Mucosa of stomach (tissue), 1 donor: ENCODE results near the gene CSNK1A1.
"Not testable (repeated sequence)": the region's sequence is repeated elsewhere in the genome, so short reads cannot be mapped to it uniquely, and the experiment has no call there.

ENCODE experiments used
- H3K27me3 ChIP-seq: one replicate; pipeline ENCODE4 v1.7.0; 2013; ENCODE audit warnings: mild to moderate bottlenecking, low read length; ENCODE audit not compliant: control insufficient read depth, insufficient read depth
- H3K36me3 ChIP-seq: one replicate; pipeline ENCODE4 v1.7.0; 2013; ENCODE audit warnings: low read length; ENCODE audit not compliant: control insufficient read depth, insufficient read depth
- H3K4me1 ChIP-seq: one replicate; pipeline ENCODE4 v1.7.0; 2013; ENCODE audit warnings: mild to moderate bottlenecking, low read length; ENCODE audit not compliant: control insufficient read depth, insufficient read depth
- H3K4me3 ChIP-seq: one replicate; pipeline ENCODE4 v1.7.0; 2013; ENCODE audit warnings: low read length
- H3K9ac ChIP-seq: one replicate; pipeline ENCODE4 v1.7.0; 2013; ENCODE audit warnings: mild to moderate bottlenecking, low read length, moderate library complexity
- H3K9me3 ChIP-seq: one replicate; pipeline ENCODE4 v1.7.0; 2013; ENCODE audit warnings: mild to moderate bottlenecking, low read length, moderate library complexity; ENCODE audit not compliant: control insufficient read depth
- donor health status: Pancreatic carcinoma.

The CSNK1A1 gene

DNA sequence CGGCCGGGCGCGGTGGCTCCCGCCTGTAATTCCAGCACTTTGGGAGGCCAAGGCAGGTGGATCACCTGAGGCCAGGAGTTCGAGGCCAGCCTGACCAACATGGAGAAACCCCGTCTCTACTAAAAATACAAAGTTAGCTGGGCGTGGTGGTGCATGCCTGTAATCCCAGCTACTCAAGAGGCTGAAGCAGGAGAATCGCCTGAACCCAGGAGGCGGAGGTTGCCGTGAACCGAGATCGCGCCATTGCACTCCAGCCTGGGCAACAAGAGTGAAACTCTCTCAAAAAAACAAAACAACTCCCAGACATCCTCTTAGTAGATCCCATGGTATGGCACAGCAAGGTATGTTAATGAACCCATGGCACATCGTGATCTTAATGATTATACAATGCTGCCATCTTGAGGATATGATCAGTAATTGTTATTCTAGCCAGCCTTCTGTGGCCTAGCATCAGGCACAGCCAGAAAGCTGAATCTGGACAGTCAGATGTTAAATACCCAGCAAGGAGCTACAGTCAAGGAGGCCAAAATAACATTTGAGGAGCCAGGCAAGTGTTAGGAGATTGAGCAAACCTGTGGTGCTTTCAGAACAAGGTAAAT, 13.4 kb upstream of the CSNK1A1 start:
- H3K9me3 ChIP-seq, H3K27me3 ChIP-seq, H3K9ac ChIP-seq, H3K4me3 ChIP-seq, H3K36me3 ChIP-seq: not testable (repeated sequence)
- H3K4me1 ChIP-seq, result peaks cover 25% of the 10 kb centered on the region

DNA sequence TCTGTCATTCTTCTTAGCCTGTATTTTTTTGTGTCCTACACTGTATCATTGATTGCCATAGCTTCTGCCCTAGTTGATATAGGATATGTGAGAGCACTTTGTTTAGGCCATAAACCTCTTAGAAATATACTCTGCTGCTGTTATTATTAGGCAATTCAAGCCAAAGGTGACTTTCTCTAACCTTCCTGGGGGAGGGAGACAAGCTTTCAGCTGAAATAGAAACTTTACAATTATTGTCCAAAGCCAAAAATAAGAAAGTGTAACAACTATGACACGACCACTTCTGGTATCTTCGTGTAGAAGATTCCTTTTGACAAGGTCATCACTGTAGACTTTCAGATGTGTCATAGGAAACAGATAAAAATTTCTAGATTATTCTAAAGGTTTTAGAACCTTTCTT, 12.2 kb upstream of the CSNK1A1 start:
- H3K4me3 ChIP-seq, result no peak overlapping the region
- peaks cover 25% of the 10 kb centered on the region for H3K4me1 ChIP-seq
- no peaks in the 10 kb centered on the region for H3K9me3 ChIP-seq
- H3K36me3 ChIP-seq, result no peaks in the 10 kb centered on the region
- no peaks in the 10 kb centered on the region for H3K27me3 ChIP-seq
- no peak overlapping the region for H3K9ac ChIP-seq

DNA sequence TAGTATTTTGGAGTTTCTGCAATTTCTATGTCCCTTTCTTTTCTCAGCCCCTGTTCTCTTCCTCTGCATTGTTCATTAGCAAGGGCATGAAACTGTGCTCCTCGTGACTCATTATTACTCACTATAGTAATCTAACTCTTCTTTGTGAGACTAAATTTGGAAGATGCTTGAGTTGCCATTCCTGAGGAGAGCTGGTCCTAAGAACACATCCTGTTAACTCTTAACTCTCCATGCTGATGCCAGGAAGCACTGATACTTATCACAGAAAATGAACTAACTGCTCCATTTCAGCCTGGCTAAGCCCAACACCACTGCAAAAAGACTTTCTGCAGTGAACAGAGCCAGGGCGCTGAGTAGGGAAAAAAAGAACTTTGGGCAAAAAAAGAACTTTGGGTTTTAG, 10.6 kb upstream of the CSNK1A1 start:
- peaks cover 19% of the 10 kb centered on the region for H3K4me1 ChIP-seq
- H3K9me3 ChIP-seq, result no peaks in the 10 kb centered on the region
- H3K9ac ChIP-seq, result no peak overlapping the region
- H3K4me3 ChIP-seq, result no peak overlapping the region
- H3K27me3 ChIP-seq, result no peaks in the 10 kb centered on the region
- peaks cover 2% of the 10 kb centered on the region for H3K36me3 ChIP-seq

DNA sequence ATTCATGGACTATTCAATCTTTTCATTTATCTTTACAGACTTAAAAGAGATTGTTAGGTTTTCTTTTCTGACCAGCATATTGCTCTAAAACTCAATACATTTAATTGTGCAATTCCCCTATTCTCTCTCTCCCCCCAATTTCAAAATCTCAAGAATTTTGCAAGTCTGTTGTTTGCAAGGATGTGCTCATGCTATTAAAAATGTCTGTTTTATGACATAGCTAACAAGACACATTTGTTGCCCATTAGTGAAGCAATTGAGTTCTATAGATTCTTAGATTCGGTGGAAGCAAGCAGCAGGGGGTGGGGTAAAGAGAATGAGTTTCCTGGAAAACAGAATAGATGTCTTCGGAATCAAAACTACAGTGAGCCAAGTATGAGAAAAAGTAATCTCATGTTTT, 8.5 kb upstream of the CSNK1A1 start:
- Histone ChIP-seq H3K9ac (no peak overlapping the region), H3K4me1 (peaks cover 19% of the 10 kb centered on the region), H3K9me3 (no peaks in the 10 kb centered on the region), H3K27me3 (no peaks in the 10 kb centered on the region), H3K4me3 (no peak overlapping the region), H3K36me3 (peaks cover 5% of the 10 kb centered on the region)

DNA sequence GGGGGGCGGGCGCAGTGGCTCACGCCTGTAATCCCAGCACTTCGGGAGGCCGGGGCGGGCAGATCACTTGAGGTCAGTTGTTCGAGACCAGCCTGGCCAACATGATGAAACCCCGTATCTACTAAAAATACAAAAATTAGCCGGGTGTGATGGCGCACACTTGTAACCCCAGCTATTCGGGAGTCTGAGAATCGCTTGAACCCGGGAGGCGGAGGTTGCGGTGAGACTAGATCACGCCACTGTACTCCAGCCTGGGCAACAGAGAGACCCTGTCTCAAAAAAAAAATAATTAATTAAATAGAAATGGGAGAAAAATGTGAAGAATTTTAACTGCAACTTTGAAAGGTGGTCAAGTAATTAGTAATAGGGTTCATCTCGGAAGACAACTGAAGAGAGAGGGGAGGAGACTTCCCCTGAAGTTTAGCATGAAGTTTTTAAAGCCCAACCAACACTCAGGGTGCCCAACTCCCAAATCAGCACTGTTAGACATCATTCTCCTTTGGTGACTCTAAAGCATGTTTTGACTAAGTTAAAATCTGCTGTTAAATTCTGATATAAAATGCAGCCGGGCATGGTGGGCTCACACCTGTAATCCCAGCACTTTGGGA, 1.4 kb upstream of the CSNK1A1 start:
- H3K36me3 ChIP-seq, result peaks cover 5% of the 10 kb centered on the region
- H3K4me1 ChIP-seq, result peaks cover 11% of the 10 kb centered on the region
- H3K9ac ChIP-seq, result no peak overlapping the region
- H3K27me3 ChIP-seq, result no peaks in the 10 kb centered on the region
- H3K9me3 ChIP-seq, result no peaks in the 10 kb centered on the region
- no peak overlapping the region for H3K4me3 ChIP-seq

DNA sequence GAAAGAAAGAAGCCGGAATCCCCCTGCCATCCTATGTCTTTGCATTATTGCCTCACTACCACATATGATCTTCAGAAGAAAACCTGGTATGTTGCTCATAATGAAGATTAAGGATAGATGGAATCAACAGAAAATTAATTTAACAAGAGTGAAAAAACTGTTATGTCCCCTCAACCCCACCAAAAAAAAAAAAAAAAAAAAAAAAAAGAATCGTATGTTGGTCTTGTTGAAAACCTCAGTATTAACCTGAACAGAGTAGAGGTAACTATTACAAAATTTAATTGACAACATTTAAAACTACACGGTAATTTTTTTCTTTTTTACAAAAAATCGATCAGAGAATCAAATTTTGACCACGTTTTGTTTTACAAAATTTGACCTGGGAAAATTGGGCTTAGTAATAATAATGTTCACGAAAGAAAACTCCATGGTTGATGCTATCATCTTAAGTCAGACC, 827 bp upstream of the CSNK1A1 start:
- Histone ChIP-seq H3K9ac (peak overlapping the region; percentile 100), H3K36me3 (peaks cover 4% of the 10 kb centered on the region), H3K27me3 (no peaks in the 10 kb centered on the region), H3K4me1 (peaks cover 16% of the 10 kb centered on the region), H3K9me3 (no peaks in the 10 kb centered on the region), H3K4me3 (peak overlapping the region; percentile 51)

GRCh38 chr5:149550594-149551226, 529 bp downstream of the CSNK1A1 start:
- no peaks in the 10 kb centered on the region for H3K27me3 ChIP-seq
- H3K36me3 ChIP-seq, result peaks cover 4% of the 10 kb centered on the region
- peaks cover 20% of the 10 kb centered on the region for H3K4me1 ChIP-seq
- peak overlapping the region; percentile 100 for H3K9ac ChIP-seq
- peak overlapping the region; percentile 75 for H3K4me3 ChIP-seq
- no peaks in the 10 kb centered on the region for H3K9me3 ChIP-seq

DNA sequence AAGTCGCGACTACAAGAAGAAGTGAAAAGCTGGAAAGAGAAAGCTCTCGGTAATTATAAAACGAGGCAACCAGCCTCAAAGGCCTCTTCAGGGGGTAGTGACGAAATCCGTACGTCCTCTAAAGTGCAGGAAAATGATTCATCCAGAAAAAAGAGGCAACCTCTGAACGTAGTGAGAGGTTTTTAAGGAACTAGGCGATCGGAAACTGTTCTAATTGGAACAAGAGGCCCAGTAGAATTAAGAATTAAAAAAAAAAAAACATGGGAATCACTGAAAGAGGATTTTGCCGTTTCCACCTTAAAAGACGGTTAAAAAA, 1.0 kb downstream of the CSNK1A1 start:
- Histone ChIP-seq H3K9ac (peak overlapping the region; percentile 100), H3K4me1 (peaks cover 25% of the 10 kb centered on the region), H3K4me3 (peak overlapping the region; percentile 75), H3K9me3 (no peaks in the 10 kb centered on the region), H3K27me3 (no peaks in the 10 kb centered on the region), H3K36me3 (peaks cover 9% of the 10 kb centered on the region)

DNA sequence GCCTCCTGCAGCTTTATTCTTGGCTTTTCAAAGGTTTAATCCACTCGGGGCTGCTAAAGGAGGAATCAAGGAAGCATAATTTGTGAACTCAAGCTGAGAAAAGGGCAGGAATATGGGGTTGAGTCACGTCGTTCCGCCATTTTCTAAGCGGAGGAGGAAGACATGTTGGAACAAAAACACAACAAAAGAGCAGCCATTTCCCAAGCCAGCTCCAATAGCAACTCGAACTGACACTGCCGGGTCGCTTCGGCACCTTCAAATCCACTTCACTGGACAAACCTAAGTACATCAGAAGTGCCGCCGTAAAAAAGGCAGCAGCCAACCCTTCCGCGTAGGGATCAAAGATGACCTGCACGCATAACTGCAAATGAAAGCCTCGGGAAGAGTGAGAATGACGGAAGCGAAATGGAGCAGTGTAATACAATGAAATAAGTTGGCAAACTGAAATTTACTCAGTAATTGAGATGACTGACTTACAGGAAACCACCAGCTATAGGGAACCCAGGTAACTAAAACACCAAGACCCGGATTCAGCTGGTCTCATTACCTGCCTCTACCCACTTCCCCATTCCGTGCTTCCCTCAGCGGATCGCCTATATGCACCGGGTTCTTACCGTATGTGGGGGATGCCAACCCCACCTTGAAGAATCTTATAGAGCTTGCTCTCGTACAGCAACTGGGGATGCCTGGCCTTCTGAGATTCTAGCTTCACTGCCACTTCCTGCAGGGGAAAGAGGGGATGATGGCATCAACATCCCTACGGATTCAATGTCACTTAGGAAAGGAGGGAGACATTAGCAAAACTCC, 1.6 kb downstream of the CSNK1A1 start:
- H3K36me3 ChIP-seq, result peaks cover 12% of the 10 kb centered on the region
- H3K4me3 ChIP-seq, result peak overlapping the region; percentile 75
- no peaks in the 10 kb centered on the region for H3K27me3 ChIP-seq
- H3K4me1 ChIP-seq, result peaks cover 27% of the 10 kb centered on the region
- no peaks in the 10 kb centered on the region for H3K9me3 ChIP-seq
- peak overlapping the region; percentile 100 for H3K9ac ChIP-seq

DNA sequence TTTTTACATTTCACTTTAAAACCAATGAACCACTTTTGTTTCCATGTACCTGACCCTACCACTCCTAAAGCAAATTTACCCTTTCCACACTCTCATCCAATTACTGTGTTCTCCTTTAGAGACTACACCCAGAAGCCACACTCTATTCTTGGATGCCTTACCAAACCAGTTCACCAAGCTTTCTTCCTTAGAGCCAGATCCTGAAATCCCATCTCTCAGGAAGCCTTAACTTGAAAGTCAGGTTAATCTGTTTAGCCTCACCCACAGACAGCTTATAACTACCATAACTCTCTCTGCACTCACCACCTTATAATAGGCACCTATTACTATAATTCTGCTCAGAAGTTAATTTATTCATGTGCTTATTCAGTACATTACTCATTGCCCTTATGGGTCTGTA, 4.3 kb downstream of the CSNK1A1 start:
- H3K4me3 ChIP-seq, result no peak overlapping the region
- no peaks in the 10 kb centered on the region for H3K27me3 ChIP-seq
- no peaks in the 10 kb centered on the region for H3K9me3 ChIP-seq
- peak overlapping the region; percentile 28 for H3K9ac ChIP-seq
- H3K4me1 ChIP-seq, result peaks cover 42% of the 10 kb centered on the region
- peaks cover 12% of the 10 kb centered on the region for H3K36me3 ChIP-seq

DNA sequence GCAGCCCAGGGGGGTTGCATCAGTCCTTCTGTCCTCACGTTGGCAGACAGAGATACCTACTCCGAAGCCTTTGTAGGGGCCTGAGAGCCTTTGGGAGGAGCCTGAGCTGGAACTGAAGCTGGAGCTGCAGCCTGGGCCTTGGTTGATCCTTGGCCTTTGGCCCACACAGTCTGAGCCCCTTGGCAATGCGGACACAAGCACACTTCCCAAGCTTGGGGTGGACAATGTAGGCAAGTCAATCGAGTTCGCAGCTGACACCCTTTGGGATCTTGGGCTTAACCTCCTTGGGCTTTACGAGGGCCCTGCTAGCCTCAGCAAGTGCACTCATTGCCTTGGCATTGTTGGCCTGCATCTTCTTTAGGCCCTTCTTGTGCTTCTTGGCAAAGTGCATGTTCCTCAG, 5.9 kb downstream of the CSNK1A1 start:
- peaks cover 12% of the 10 kb centered on the region for H3K36me3 ChIP-seq
- no peaks in the 10 kb centered on the region for H3K27me3 ChIP-seq
- peaks cover 44% of the 10 kb centered on the region for H3K4me1 ChIP-seq
- no peak overlapping the region for H3K9ac ChIP-seq
- no peak overlapping the region for H3K4me3 ChIP-seq
- no peaks in the 10 kb centered on the region for H3K9me3 ChIP-seq

DNA sequence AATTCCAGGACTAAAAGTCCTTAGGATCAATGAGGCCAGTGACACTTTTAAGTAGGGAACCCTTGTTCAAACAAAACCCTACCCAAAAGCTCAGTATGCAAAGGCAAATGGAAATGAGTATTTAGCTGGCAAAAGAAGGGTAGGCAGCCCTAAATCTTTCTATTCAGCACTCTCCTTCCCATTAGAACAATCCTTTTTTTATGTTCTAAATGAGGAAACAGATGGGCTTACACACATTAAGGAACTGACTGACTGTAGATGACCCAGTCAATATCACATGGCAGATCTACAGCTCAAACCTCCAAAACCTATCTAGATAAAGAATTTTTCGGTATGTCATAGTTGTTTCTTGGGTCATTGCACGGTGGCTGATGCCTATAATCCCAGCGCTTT, 7.2 kb downstream of the CSNK1A1 start:
- H3K4me1 ChIP-seq, result peaks cover 39% of the 10 kb centered on the region
- no peak overlapping the region for H3K4me3 ChIP-seq
- H3K9ac ChIP-seq, result peak overlapping the region; percentile 1
- H3K9me3 ChIP-seq, result no peaks in the 10 kb centered on the region
- H3K27me3 ChIP-seq, result no peaks in the 10 kb centered on the region
- peaks cover 12% of the 10 kb centered on the region for H3K36me3 ChIP-seq
